K562 (cell line): ENCODE results near the gene ODAD4. TPM values are rescaled to one million over a fixed set of nuclear protein-coding genes. Genes with fewer than 3 reads are reported as not detected.

Experiments used
- ATAC-seq: fragments of 200-7000 bp; cut with Tn5 transposase; 3 replicates; pipeline ENCODE4 v1.9.1; 2020; ENCODE audit warnings: moderate library complexity
- BruUV-seq: library from RNA; stranded (reverse); fragments of 400-500 nt; replicated peaks from 2 replicates; lab custom pipeline; 2021; lab: Mats Ljungman, UMichigan
- CTCF ChIA-PET: fragments of 300-600 bp; formaldehyde crosslinking; extraction: SDS; loops from one replicate; lab custom pipeline; 2021; ENCODE audit warnings: low intra/inter-chr PET ratio; lab: Yijun Ruan, JAX
- POLR2A ChIA-PET: fragments of 300-600, 350-650 bp; sonication (Branson Sonifier 250); formaldehyde crosslinking; extraction: SDS; loops from one replicate; lab custom pipeline; 2021; ENCODE audit warnings: antibody characterized with exemption, inconsistent platforms; lab: Yijun Ruan, JAX
- DNase-seq, 4 experiments: peaks; one replicate each; pipeline versions ENCODE4 v3.0.0 to v3.0.0-alpha.2; 2011 to 2018; ENCODE audit warnings: low spot score in 3 of 4, mixed read lengths in 3 of 4; ENCODE audit errors: extremely low read depth in 1 of 4
- FAIRE-seq: peaks from 2 replicates; lab custom pipeline; 2011; peaks lifted over from hg19 to GRCh38; lab: Jason Lieb, UNC
- H2AFZ ChIP-seq: 2 replicates; pipeline ENCODE4 v1.6.0; 2011; ENCODE audit warnings: low read depth, low read length, control low read depth, inconsistent platforms
- H3K27ac ChIP-seq: fragments of 200-600 bp; 3 replicates; pipeline ENCODE4 v1.8.0; 2011; ENCODE audit warnings: low read depth, mild to moderate bottlenecking, control low read depth, inconsistent platforms, low read length, moderate library complexity, mixed read lengths; ENCODE audit errors: extremely low read depth
- H3K27me3 ChIP-seq, 2 experiments: fragments of 300-600 bp in 1 of 2; 2 replicates in 1 of 2; 3 replicates in 1 of 2; pipeline versions ENCODE4 v1.6.0 to v1.8.0; 2011; ENCODE audit warnings: inconsistent platforms in 2 of 2, low read length in 2 of 2, mild to moderate bottlenecking in 1 of 2, mixed read lengths in 1 of 2, moderate library complexity in 1 of 2; ENCODE audit not compliant: control insufficient read depth in 2 of 2, insufficient read depth in 2 of 2
- H3K36me3 ChIP-seq: fragments of 300-600 bp; 3 replicates; pipeline ENCODE4 v1.8.0; 2011; ENCODE audit warnings: mild to moderate bottlenecking, low read length, inconsistent platforms; ENCODE audit not compliant: control insufficient read depth, insufficient read depth
- H3K4me1 ChIP-seq, 2 experiments: fragments of 200-600 bp in 1 of 2; replicated peaks in 1 of 2; 2 replicates in 1 of 2; 3 replicates in 1 of 2; pipeline versions ENCODE4 v1.5.1 to v1.8.0; 2011; ENCODE audit warnings: inconsistent platforms in 2 of 2, low read length in 2 of 2, mild to moderate bottlenecking in 1 of 2, mixed read lengths in 1 of 2, moderate library complexity in 1 of 2; ENCODE audit not compliant: control insufficient read depth in 2 of 2, insufficient read depth in 2 of 2
- H3K4me2 ChIP-seq: 2 replicates; pipeline ENCODE4 v1.6.1; 2011; ENCODE audit warnings: low read length, control low read depth, inconsistent platforms, mixed read lengths; ENCODE audit not compliant: insufficient read depth
- H3K4me3 ChIP-seq: fragments of 200-600 bp; sonication (generic), shearing (Covaris generic); 2 replicates; pipeline ENCODE4 v1.5.1; 2016; ENCODE audit warnings: control low read depth, inconsistent platforms
- H3K79me2 ChIP-seq: fragments of 200-600 bp; 3 replicates; pipeline ENCODE4 v1.8.0; 2011; ENCODE audit warnings: low read length, inconsistent platforms; ENCODE audit not compliant: control insufficient read depth, insufficient read depth
- H3K9ac ChIP-seq, 2 experiments: 2 replicates each; pipeline versions ENCODE4 v1.6.0 to v1.6.1; 2011; ENCODE audit warnings: low read depth in 2 of 2, low read length in 2 of 2, control low read depth in 1 of 2, inconsistent platforms in 1 of 2, mild to moderate bottlenecking in 1 of 2, mixed read lengths in 1 of 2; ENCODE audit not compliant: insufficient read depth in 1 of 2
- H3K9me1 ChIP-seq: one replicate; pipeline ENCODE4 v1.6.0; 2011; ENCODE audit warnings: inconsistent platforms, mild to moderate bottlenecking, low read length, moderate library complexity; ENCODE audit not compliant: control insufficient read depth, insufficient read depth
- H3K9me3 ChIP-seq: replicated peaks from 2 replicates; pipeline ENCODE4 v1.5.1; 2011; ENCODE audit warnings: low read depth, low read length, inconsistent platforms; ENCODE audit not compliant: control insufficient read depth, insufficient read depth
- H4K20me1 ChIP-seq: replicated peaks from 2 replicates; pipeline ENCODE4 v1.6.1; 2011; ENCODE audit warnings: low read length, inconsistent platforms, mixed read lengths; ENCODE audit not compliant: control insufficient read depth, insufficient read depth
- CBX3 ChIP-seq, 2 experiments: IDR thresholded peaks; 1 replicate in 1 of 2; 2 replicates in 1 of 2; pipeline ENCODE4 v1.6.1; 2012; ENCODE audit warnings: inconsistent platforms in 2 of 2, low read length in 2 of 2, borderline replicate concordance in 1 of 2, control low read depth in 1 of 2
- MYNN ChIP-seq, 2 experiments: sonication (generic); formaldehyde crosslinking in 1 of 2; IDR thresholded peaks; 2 replicates each; pipeline versions ENCODE4 v1.5.0 to v1.6.1; 2016 to 2020; ENCODE audit warnings: antibody characterized with exemption in 1 of 2, missing genetic modification reagents in 1 of 2
- NELFE ChIP-seq: IDR thresholded peaks from 2 replicates; pipeline ENCODE4 v1.6.1; 2011; ENCODE audit warnings: mild to moderate bottlenecking; ENCODE audit not compliant: insufficient read depth, insufficient read length
- NRF1 ChIP-seq, 2 experiments: fragments of 450-650 bp; IDR thresholded peaks in 1 of 2; conservative IDR thresholded peaks in 1 of 2; 2 replicates each; pipeline ENCODE4 v1.6.1; 2014; ENCODE audit warnings: mild to moderate bottlenecking in 2 of 2
- THAP12 ChIP-seq: fragments of 250-450 bp; sonication (Bioruptor Pico); IDR thresholded peaks from 2 replicates; pipeline ENCODE4 v1.9.0; 2021; ENCODE audit warnings: mild to moderate bottlenecking, inconsistent platforms
- WGBS: fragments of 100-300 bp; shearing (Covaris generic); methylation state at CpG from one replicate; pipeline ENCODE4 v1.1.6; 2016; ENCODE audit warnings: low coverage, mixed read lengths; ENCODE audit not compliant: insufficient coverage; ENCODE audit errors: missing lambda C conversion rate; 5-methylcytosine and 5-hydroxymethylcytosine counted together
- in situ Hi-C: fragments of 300-500 bp; cut with MboI; formaldehyde crosslinking; loops from 4 replicates; pipeline ENCODE4 v1.15.0; 2018; ENCODE audit warnings: inconsistent platforms, mixed read lengths
- intact Hi-C: fragments of 100-400 bp; cut with micrococcal nuclease; formaldehyde crosslinking; loops from 2 replicates; pipeline ENCODE4 v1.14.2; 2022
- polyA plus RNA-seq, 8 experiments: library from polyadenylated mRNA; depleted of rRNA in 4 of 8; stranded (reverse) in 5 of 8; unstranded in 3 of 8; fragments of >200 nt; fragmentation: Nextera tagmentation in 2 of 8; fragmentation: Illumina TruSeq in 1 of 8; extraction: Ambion mirVana in 2 of 8; extraction: Trizol in 1 of 8; gene quantifications; 2 replicates each; pipeline versions ENCODE4 v1.2.1 to v1.2.3, GENCODE V29; 2011 to 2014; ENCODE audit warnings: inconsistent platforms in 1 of 8, missing spikeins in 1 of 8
- total RNA-seq, 7 experiments: library from RNA; depleted of rRNA in 6 of 7; stranded (reverse); fragments of >200 nt in 6 of 7; fragmentation: Illumina TruSeq in 2 of 7; extraction: Trizol in 2 of 7; gene quantifications; 2 replicates each; pipeline versions ENCODE4 v1.2.1 to v1.2.3, GENCODE V29; 2011 to 2021; ENCODE audit warnings: low replicate concordance in 1 of 7
- TF ChIP-seq, protein P1 (sequence below), 2 experiments: fragments of 450-650 bp; conservative IDR thresholded peaks; 2 replicates each; pipeline ENCODE4 v1.6.1; 2017; ENCODE audit warnings: mild to moderate bottlenecking in 2 of 2, moderate library complexity in 2 of 2

ODAD4 gene
- total and polyA plus RNA-seq, 9 of the 15 experiments (the other 6 are each of a cell fraction or from before 2014, with no cell fraction given): 0.09 to 0.98 (median 0.51) TPM

DNA sequence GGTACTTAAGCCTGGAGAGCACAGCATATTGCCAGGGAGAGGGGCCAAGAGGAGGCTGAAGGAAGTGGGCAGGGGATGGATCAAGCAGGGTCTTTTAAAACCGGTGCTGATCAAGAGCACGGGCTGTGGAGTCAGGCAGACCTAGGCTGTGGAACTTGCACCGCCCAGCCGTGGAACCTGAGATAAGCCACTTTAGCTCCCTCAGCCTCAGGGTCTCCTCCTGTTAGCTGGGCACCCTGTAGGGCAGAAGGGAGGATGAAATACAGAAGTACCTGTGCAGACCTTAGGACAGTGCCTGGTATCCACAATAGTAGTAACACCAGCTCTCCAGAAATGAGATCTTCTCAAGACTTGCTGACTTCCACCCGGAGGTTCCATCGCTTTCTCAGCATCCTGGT is 9.3 kb downstream of the ODAD4 start (continued):
- no peak for TF ChIP-seq THAP12 (CRISPR knock-in tag)

DNA sequence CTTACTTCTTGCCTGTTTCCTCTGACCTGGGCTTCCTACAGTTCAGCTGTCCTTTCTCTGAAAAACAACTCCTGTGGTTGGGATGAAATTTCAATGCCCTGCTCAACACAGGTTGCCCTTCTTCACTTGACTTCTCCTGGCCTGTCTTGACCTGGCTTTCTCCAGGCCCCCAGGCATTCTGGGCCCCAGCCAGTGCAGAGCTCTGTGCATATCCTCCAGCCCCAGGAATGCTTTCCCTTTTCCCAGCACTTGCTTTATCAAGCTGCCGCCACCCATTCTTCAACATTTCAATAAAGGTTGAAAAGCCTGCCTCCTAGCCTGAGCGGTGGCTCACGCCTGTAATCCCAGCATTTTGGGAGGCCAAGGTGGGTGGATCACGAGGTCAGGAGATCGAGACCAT is 10.8 kb downstream of the ODAD4 start:
- Histone ChIP-seq H3K9me3 (no peaks in the 10 kb centered on the region), H3K4me2 (no peak overlapping the region), H3K79me2 (no peaks in the 10 kb centered on the region), H2AFZ (no peak overlapping the region), H3K36me3 (no peaks in the 10 kb centered on the region), H3K9me1 (no peaks in the 10 kb centered on the region), H3K27ac (no peak overlapping the region)
- POLR2A ChIA-PET: interaction anchor here (1.5 kb wide), 1 partner anchor 12 kb away, joined by 3 read pairs; no protein-coding TSS in a partner anchor
- intact Hi-C loops: no loop called here
- TF ChIP-seq MYNN (IDR thresholded peaks at IDR 0.05) (no peak), MYNN (CRISPR knock-in tag; IDR thresholded peaks at IDR 0.05) (no peak), NELFE (no peak), CBX3 (IDR thresholded peaks at IDR 0.05; ENCODE audit: borderline replicate concordance in 1 of 2, low read length in 2 of 2) (no peak), NRF1 (conservative IDR thresholded peaks at IDR 0.05 in 1 of 2, IDR thresholded peaks at IDR 0.05 in 1 of 2) (no peak)
- TF ChIP-seq, protein P1, sequence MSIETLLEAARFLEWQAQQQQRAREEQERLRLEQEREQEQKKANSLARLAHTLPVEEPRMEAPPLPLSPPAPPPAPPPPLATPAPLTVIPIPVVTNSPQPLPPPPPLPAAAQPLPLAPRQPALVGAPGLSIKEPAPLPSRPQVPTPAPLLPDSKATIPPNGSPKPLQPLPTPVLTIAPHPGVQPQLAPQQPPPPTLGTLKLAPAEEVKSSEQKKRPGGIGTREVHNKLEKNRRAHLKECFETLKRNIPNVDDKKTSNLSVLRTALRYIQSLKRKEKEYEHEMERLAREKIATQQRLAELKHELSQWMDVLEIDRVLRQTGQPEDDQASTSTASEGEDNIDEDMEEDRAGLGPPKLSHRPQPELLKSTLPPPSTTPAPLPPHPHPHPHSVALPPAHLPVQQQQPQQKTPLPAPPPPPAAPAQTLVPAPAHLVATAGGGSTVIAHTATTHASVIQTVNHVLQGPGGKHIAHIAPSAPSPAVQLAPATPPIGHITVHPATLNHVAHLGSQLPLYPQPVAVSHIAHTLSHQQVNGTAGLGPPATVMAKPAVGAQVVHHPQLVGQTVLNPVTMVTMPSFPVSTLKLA (conservative IDR thresholded peaks at IDR 0.05): no peak
- TF ChIP-seq, all 486 proteins: peak for 0
- Histone ChIP-seq H3K4me1 (peaks cover 28 to 29% of the 10 kb centered on the region in 2 experiments), H4K20me1 (no peaks in the 10 kb centered on the region), H3K4me3 (no peak overlapping the region), H3K27me3 (no peaks in the 10 kb centered on the region), H3K9ac (no peak overlapping the region)
- DNase-seq (no peak), ATAC-seq (no peak), FAIRE-seq (no peak)
- BruUV-seq: no TSS peak
- in situ Hi-C loops: no loop called here
- 67% methylated on average over 3 of the region's 5 CpGs for WGBS
- CTCF ChIA-PET: no interaction called here
